Spleen (tissue), 11 donors: ENCODE results near the gene CACNA1A. TPM values are rescaled to one million over a fixed set of nuclear protein-coding genes. Genes with fewer than 3 reads are reported as not detected.

Source experiments
- DNase-seq: peaks from one replicate; pipeline ENCODE4 v3.0.0-alpha.2; 2020
- H3K27ac ChIP-seq, 8 donors: fragments of 200-600 bp; sonication (generic) in 7 of 8; 1 replicate in 4 of 8; 2 replicates in 4 of 8; pipeline versions ENCODE4 v1.5.0 to v1.8.0; 2016 to 2021; ENCODE audit warnings: inconsistent platforms in 4 of 8, mild to moderate bottlenecking in 4 of 8, moderate library complexity in 1 of 8
- H3K27me3 ChIP-seq, 7 donors: fragments of 200-600 bp; sonication (generic) in 6 of 7; replicated peaks in 1 of 7; 1 replicate in 4 of 7; 2 replicates in 3 of 7; pipeline versions ENCODE4 v1.5.0 to v1.8.0; 2016 to 2021; ENCODE audit warnings: inconsistent platforms in 3 of 7, mild to moderate bottlenecking in 1 of 7
- H3K36me3 ChIP-seq, 6 donors: fragments of 200-600 bp; sonication (generic) in 5 of 6; 1 replicate in 4 of 6; 2 replicates in 2 of 6; pipeline versions ENCODE4 v1.5.0 to v1.8.0; 2016 to 2021; ENCODE audit warnings: inconsistent platforms in 2 of 6
- H3K4me1 ChIP-seq, 6 donors: fragments of 200-600 bp; sonication (generic) in 5 of 6; 1 replicate in 3 of 6; 2 replicates in 3 of 6; pipeline versions ENCODE4 v1.5.0 to v1.8.0; 2016 to 2021; ENCODE audit warnings: inconsistent platforms in 3 of 6
- H3K4me3 ChIP-seq, 8 donors: fragments of 200-600 bp; sonication (generic) in 7 of 8; 1 replicate in 4 of 8; 2 replicates in 4 of 8; pipeline versions ENCODE4 v1.5.0 to v1.8.0; 2016 to 2021; ENCODE audit warnings: inconsistent platforms in 4 of 8, mild to moderate bottlenecking in 4 of 8, moderate library complexity in 2 of 8
- H3K9me3 ChIP-seq, 8 donors: fragments of 200-600 bp; sonication (generic) in 7 of 8; 1 replicate in 4 of 8; 2 replicates in 4 of 8; pipeline versions ENCODE4 v1.5.0 to v1.8.0; 2016 to 2021; ENCODE audit warnings: inconsistent platforms in 4 of 8
- CTCF ChIP-seq, 11 experiments: fragments of 200-600 bp in 7 of 11; fragments of 450-650 bp in 4 of 11; sonication (generic) in 4 of 11; IDR thresholded peaks in 8 of 11; conservative IDR thresholded peaks in 3 of 11; 1 replicate in 7 of 11; 2 replicates in 4 of 11; pipeline versions ENCODE4 v1.4.0 to v1.8.0; 2016 to 2021; ENCODE audit warnings: antibody characterized with exemption in 11 of 11, inconsistent platforms in 4 of 11, mild to moderate bottlenecking in 1 of 11
- POLR2A ChIP-seq, 3 donors: fragments of 450-650 bp; IDR thresholded peaks; one replicate each; pipeline ENCODE4 v1.5.1; 2017; ENCODE audit warnings: antibody characterized with exemption in 3 of 3, mild to moderate bottlenecking in 1 of 3
- POLR2AphosphoS5 ChIP-seq, 3 donors: sonication (generic); formaldehyde crosslinking; IDR thresholded peaks; one replicate each; pipeline ENCODE4 v1.5.1; 2017; ENCODE audit warnings: antibody characterized with exemption in 3 of 3
- WGBS, 5 donors: extraction: QIAGEN DNeasy Blood & Tissue Kit in 3 of 5; methylation state at CpG; one replicate each; pipeline versions ENCODE4 v1.1.5 to v1.1.7; 2013 to 2018; 5-methylcytosine and 5-hydroxymethylcytosine counted together
- intact Hi-C: fragments of 100-400 bp; cut with DNase I; formaldehyde crosslinking; loops from one replicate; pipeline ENCODE4 v1.15.0; 2023; ENCODE audit warnings: low total_unique reads
- polyA plus RNA-seq, 3 donors: library from polyadenylated mRNA; stranded (reverse); fragments of 200-250 nt; gene quantifications; one replicate each; pipeline ENCODE4 v1.2.1, GENCODE V29; 2013
- total RNA-seq, 7 donors: library from RNA; depleted of rRNA in 3 of 7; stranded (reverse); fragments of >200 nt in 3 of 7; fragmentation: NEBNext Ultra II Directional in 4 of 7; extraction: Animal tissue kit (Norgen Biotek cat#: 25700) in 4 of 7; gene quantifications; one replicate each; pipeline versions ENCODE4 v1.1.0 to v1.2.1, GENCODE V29; 2016 to 2021
- donor health status: healthy with polysubstance abuse.
- donor health status: DM: no; HTN: no; CAD: no; lungs with moderate emphysema.
- donor health status: DM: no; HTN: no; CAD: no.
- donor health status: Bipolar disorder and iron deficiency.
- donor health status: healthy.
- donor health status: DM: no; HTN: no; CAD: no.
- donor health status: DM: yes; HTN: yes; CAD: no.

Gene CACNA1A
- total and polyA plus RNA-seq, 10 donors: 0.39 to 1.9 (median 0.75) TPM

GRCh38 chr19:13164343-13165161, 341.7 kb downstream of the CACNA1A start:
- intact Hi-C loops: no loop called here
- peak overlapping the region; percentile 88 to 97 (median 94) for H3K27ac ChIP-seq
- H3K9me3 ChIP-seq: no peaks in the 10 kb centered on the region
- peak; percentile 86 for DNase-seq
- peaks cover 72 to 100% (median 90%) of the 10 kb centered on the region in 6 donors for H3K4me1 ChIP-seq
- no peaks in the 10 kb centered on the region for H3K27me3 ChIP-seq
- WGBS, 5 donors: 7 to 14% (median 10%) methylated on average over 14 to 19 of the region's 19 CpGs
- H3K4me3 ChIP-seq: peak overlapping the region in 5 of 8 donors; percentile 9 to 69 (median 42)
- H3K36me3 ChIP-seq: no peaks in the 10 kb centered on the region
- TF ChIP-seq POLR2AphosphoS5 (IDR thresholded peaks at IDR 0.05) (peak; percentile 34 to 59 (median 53)), CTCF (IDR thresholded peaks at IDR 0.05 in 8 of 11, conservative IDR thresholded peaks at IDR 0.05 in 3 of 11) (no peak)

GRCh38 chr19:13163609-13164342, 342.5 kb downstream of the CACNA1A start:
- Histone ChIP-seq H3K27ac (peak overlapping the region; percentile 88 to 97 (median 94)), H3K9me3 (no peaks in the 10 kb centered on the region), H3K27me3 (no peaks in the 10 kb centered on the region), H3K4me3 (peak overlapping the region in 5 of 8 donors; percentile 40 to 69 (median 45)), H3K36me3 (no peaks in the 10 kb centered on the region), H3K4me1 (peaks cover 64 to 100% (median 84%) of the 10 kb centered on the region in 6 donors)
- TF ChIP-seq POLR2A (IDR thresholded peaks at IDR 0.05) (no peak), POLR2AphosphoS5 (IDR thresholded peaks at IDR 0.05) (peak; percentile 14 to 80 (median 16))
- peak; percentile 89 for DNase-seq
- 8 to 14% (median 12%) methylated on average over 18 to 20 of the region's 20 CpGs for WGBS, 5 donors
- intact Hi-C loops: no loop called here

- no peaks in the 10 kb centered on the region for H3K36me3 ChIP-seq
- peak overlapping the region; percentile 88 to 97 (median 94) for H3K27ac ChIP-seq
- peaks cover 57 to 100% (median 80%) of the 10 kb centered on the region in 6 donors for H3K4me1 ChIP-seq
- no peaks in the 10 kb centered on the region for H3K9me3 ChIP-seq
- peak; percentile 97 for DNase-seq
- peak overlapping the region; percentile 7 to 69 (median 41) for H3K4me3 ChIP-seq
- no peaks in the 10 kb centered on the region for H3K27me3 ChIP-seq
- TF ChIP-seq POLR2A (IDR thresholded peaks at IDR 0.05) (no peak), CTCF (IDR thresholded peaks at IDR 0.05 in 8 of 11, conservative IDR thresholded peaks at IDR 0.05 in 3 of 11) (peak in 2 of 11 experiments; percentile 20 to 22), POLR2AphosphoS5 (IDR thresholded peaks at IDR 0.05) (peak; percentile 85 to 94 (median 92))
- intact Hi-C loops: no loop called here
- 1 to 2% (median 1%) methylated on average over 46 to 58 of the region's 58 CpGs for WGBS, 5 donors
Measured at GRCh38 chr19:13162724-13163608, 343.3 kb downstream of the CACNA1A start.

- intact Hi-C loops: no loop called here
- Histone ChIP-seq H3K9me3 (no peaks in the 10 kb centered on the region), H3K4me3 (no peak overlapping the region), H3K27me3 (no peaks in the 10 kb centered on the region), H3K36me3 (no peaks in the 10 kb centered on the region), H3K4me1 (peaks cover 52 to 100% (median 81%) of the 10 kb centered on the region in 6 donors), H3K27ac (peak overlapping the region in 5 of 8 donors; percentile 20 to 97 (median 49))
- TF ChIP-seq CTCF (IDR thresholded peaks at IDR 0.05 in 8 of 11, conservative IDR thresholded peaks at IDR 0.05 in 3 of 11) (no peak), POLR2AphosphoS5 (IDR thresholded peaks at IDR 0.05) (no peak), POLR2A (IDR thresholded peaks at IDR 0.05) (no peak)
- WGBS, 5 donors: 75 to 95% (median 76%) methylated on average over 1 of the region's 1 CpG
- no peak for DNase-seq
Measured at GRCh38 chr19:13160557-13160956, 345.7 kb downstream of the CACNA1A start.
